ENCODE data around the gene ARTN.

DNA sequence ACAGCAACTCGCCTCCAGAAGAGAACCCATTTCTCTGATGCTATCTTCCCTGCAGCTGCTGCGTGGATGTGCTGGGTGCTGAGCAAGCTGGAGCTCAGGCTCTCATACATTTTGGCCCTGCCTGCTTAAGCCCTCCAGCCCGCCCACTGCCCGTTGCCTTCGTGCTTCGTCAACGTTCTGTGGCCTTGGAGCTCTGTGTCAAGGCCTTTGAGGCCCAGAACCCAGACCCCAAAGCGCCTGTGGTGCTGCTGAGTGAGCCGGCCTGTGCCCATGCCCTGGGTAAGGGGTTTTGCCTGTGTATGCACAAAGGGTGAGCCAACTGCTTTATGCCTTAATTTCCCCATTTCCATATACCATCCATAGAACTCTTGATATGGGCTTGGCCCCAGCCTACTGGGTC lies 37.3 kb downstream of the ARTN start:
- TF ChIP-seq, protein P1, sequence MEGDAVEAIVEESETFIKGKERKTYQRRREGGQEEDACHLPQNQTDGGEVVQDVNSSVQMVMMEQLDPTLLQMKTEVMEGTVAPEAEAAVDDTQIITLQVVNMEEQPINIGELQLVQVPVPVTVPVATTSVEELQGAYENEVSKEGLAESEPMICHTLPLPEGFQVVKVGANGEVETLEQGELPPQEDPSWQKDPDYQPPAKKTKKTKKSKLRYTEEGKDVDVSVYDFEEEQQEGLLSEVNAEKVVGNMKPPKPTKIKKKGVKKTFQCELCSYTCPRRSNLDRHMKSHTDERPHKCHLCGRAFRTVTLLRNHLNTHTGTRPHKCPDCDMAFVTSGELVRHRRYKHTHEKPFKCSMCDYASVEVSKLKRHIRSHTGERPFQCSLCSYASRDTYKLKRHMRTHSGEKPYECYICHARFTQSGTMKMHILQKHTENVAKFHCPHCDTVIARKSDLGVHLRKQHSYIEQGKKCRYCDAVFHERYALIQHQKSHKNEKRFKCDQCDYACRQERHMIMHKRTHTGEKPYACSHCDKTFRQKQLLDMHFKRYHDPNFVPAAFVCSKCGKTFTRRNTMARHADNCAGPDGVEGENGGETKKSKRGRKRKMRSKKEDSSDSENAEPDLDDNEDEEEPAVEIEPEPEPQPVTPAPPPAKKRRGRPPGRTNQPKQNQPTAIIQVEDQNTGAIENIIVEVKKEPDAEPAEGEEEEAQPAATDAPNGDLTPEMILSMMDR (conservative IDR thresholded peaks at IDR 0.05) = no peak
- TF ChIP-seq EZH2 (IDR thresholded peaks at IDR 0.05; ENCODE audit: low read depth) = no peak
